Neural cell (in vitro differentiated cells): ENCODE results near the gene IDH3A.

Experiments used
- EP300 ChIP-seq: fragments of 450-650 bp; conservative IDR thresholded peaks from 2 replicates; pipeline ENCODE4 v1.6.1; 2014; ENCODE audit warnings: antibody characterized with exemption, mild to moderate bottlenecking, moderate library complexity; ENCODE audit not compliant: poor library complexity, severe bottlenecking
- EZH2 ChIP-seq: fragments of 200-600, 300-800 bp; shearing (Covaris generic), sonication (generic); IDR thresholded peaks from 2 replicates; pipeline ENCODE4 v1.6.1; 2014; ENCODE audit warnings: antibody characterized with exemption, low read length, borderline replicate concordance, mild to moderate bottlenecking; ENCODE audit not compliant: insufficient read depth, poor library complexity, severe bottlenecking
- MXI1 ChIP-seq: fragments of 450-650 bp; conservative IDR thresholded peaks from 2 replicates; pipeline ENCODE4 v1.6.1; 2014; ENCODE audit warnings: antibody characterized with exemption, mild to moderate bottlenecking; ENCODE audit not compliant: poor library complexity, severe bottlenecking
- TAF1 ChIP-seq: IDR thresholded peaks from 2 replicates; pipeline ENCODE4 v1.6.1; 2012; ENCODE audit warnings: low read depth
- TF ChIP-seq, protein P1 (sequence below): IDR thresholded peaks from 2 replicates; pipeline ENCODE4 v1.6.1; 2012; ENCODE audit warnings: borderline replicate concordance
- TF ChIP-seq, protein P2 (sequence below): fragments of 450-650 bp; IDR thresholded peaks from 2 replicates; pipeline ENCODE4 v1.5.1; 2014; ENCODE audit warnings: antibody characterized with exemption, mild to moderate bottlenecking, moderate library complexity; ENCODE audit not compliant: poor library complexity, severe bottlenecking

DNA sequence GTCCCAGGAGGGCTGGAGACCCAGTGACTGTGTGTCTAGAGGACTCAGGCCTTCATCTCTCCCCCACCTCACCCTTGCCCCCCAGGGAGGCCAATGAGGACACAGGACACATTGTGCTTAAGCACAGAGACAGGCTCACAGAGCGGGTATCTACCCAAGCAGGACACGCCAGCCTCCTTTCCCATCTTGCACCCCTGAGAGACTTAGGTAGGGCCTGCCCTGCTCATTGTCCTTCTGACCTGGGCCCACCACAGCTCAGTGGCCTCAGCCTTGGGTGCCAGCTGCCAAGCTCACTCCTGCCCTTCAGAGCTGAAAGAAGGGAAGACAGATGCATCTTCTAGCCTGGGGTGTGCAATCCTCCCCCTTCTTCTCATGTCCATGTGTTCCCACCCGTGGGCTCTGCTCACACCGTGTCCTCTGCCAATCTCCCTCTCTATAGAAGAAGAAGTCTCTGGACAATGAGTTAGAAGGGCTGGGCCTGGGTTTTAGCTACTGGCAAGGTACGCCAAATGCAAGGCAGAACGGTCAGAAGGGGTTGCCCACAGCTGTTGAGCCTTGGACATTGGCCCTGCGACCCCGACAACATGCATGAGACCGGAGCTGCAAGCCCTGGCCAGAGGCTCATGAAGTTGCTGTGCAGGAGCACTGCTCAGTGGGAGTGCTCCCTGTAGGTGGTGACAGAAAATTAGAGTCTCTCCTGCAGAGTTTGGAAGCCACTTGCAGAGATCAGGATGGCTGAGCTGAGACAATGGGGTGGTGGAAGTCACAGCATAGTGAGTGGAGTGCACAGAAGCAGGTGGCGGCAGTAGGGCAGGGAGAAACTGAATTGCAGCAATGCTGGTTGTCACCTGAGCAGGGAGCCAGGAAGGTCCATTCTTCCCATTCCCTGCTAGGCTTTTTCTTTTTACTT is 52.4 kb downstream of the IDH3A start:
- TF ChIP-seq MXI1 (no peak), EP300 (no peak), EZH2 (no peak), TAF1 (no peak)
- TF ChIP-seq, protein P1, sequence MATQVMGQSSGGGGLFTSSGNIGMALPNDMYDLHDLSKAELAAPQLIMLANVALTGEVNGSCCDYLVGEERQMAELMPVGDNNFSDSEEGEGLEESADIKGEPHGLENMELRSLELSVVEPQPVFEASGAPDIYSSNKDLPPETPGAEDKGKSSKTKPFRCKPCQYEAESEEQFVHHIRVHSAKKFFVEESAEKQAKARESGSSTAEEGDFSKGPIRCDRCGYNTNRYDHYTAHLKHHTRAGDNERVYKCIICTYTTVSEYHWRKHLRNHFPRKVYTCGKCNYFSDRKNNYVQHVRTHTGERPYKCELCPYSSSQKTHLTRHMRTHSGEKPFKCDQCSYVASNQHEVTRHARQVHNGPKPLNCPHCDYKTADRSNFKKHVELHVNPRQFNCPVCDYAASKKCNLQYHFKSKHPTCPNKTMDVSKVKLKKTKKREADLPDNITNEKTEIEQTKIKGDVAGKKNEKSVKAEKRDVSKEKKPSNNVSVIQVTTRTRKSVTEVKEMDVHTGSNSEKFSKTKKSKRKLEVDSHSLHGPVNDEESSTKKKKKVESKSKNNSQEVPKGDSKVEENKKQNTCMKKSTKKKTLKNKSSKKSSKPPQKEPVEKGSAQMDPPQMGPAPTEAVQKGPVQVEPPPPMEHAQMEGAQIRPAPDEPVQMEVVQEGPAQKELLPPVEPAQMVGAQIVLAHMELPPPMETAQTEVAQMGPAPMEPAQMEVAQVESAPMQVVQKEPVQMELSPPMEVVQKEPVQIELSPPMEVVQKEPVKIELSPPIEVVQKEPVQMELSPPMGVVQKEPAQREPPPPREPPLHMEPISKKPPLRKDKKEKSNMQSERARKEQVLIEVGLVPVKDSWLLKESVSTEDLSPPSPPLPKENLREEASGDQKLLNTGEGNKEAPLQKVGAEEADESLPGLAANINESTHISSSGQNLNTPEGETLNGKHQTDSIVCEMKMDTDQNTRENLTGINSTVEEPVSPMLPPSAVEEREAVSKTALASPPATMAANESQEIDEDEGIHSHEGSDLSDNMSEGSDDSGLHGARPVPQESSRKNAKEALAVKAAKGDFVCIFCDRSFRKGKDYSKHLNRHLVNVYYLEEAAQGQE, result no peak
- TF ChIP-seq, protein P2, sequence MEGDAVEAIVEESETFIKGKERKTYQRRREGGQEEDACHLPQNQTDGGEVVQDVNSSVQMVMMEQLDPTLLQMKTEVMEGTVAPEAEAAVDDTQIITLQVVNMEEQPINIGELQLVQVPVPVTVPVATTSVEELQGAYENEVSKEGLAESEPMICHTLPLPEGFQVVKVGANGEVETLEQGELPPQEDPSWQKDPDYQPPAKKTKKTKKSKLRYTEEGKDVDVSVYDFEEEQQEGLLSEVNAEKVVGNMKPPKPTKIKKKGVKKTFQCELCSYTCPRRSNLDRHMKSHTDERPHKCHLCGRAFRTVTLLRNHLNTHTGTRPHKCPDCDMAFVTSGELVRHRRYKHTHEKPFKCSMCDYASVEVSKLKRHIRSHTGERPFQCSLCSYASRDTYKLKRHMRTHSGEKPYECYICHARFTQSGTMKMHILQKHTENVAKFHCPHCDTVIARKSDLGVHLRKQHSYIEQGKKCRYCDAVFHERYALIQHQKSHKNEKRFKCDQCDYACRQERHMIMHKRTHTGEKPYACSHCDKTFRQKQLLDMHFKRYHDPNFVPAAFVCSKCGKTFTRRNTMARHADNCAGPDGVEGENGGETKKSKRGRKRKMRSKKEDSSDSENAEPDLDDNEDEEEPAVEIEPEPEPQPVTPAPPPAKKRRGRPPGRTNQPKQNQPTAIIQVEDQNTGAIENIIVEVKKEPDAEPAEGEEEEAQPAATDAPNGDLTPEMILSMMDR, result no peak
